GM19025 (cell line): ENCODE data around the gene SLC4A9.
A peak's percentile ranks its signal among the peaks of the same experiment; 100 is the strongest.
"Not testable (repeated sequence)": the region's sequence is repeated elsewhere in the genome, so short reads cannot be mapped to it uniquely, and the experiment has no call there.

ENCODE experiments used
- ATAC-seq: cut with Tn5 transposase; IDR thresholded peaks from one replicate; pipeline ENCODE4 v1.9.1; 2021; ENCODE audit warnings: mild to moderate bottlenecking, low read depth, moderate library complexity; ENCODE audit not compliant: unreplicated experiment

The SLC4A9 gene

DNA sequence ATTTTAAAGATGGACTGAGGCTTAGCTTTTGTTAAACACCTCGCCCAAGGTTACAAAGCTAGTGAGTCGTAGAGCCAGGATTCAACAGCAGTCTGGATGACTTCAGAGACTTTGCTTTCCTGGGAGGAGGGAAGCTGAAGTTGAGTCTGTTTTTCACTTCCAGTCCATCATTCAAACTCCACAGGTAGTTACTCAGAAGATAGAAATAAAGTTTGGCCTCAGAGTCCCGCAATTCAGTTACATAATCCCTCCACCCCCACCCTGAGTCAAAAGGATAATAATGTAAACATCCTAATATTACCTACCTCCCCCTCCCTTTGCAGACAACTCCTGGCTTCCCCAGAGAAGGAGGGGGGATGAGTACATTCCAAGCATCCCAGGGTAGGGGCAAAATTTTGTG is 21.7 kb upstream of the SLC4A9 start:
- no peak for ATAC-seq

DNA sequence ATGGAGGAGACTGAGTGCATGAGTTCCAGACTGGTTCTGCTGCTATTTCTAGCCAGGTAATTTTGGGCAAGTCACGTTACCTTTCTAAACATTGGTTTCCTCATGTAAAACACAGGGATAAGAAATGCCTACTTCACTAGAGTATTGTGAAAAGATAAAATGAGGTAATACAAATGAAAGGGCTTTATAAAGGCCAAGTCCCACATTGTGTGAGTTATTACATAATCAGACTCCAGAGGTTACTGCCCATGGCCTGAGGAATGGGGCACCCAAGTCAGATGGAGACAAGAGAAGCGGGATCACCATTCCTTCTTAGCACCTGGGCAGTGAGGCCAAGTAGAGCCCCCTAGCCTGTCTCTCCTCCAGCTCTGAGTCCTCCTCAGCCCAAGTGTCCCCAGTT is 21.1 kb upstream of the SLC4A9 start:
- no peak for ATAC-seq

DNA sequence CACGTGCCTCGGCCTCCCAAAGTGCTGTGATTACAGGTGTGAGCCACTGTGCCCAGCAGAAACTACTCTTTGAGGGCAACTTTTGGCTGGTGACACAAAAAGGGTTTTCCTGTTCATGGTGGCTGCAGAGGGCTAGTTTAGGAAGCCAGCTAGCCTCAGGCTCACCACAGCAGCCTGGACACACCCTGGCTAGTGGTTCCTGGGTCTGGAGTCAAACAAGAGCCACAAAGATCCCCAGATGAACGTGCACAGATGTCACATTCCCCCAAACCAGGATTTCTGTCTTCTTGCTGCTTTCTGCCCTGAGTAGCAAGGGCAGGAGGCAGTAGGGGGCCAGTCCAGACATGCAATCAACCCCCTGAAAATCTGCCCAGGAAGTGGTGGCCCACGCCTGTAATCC is 20.4 kb upstream of the SLC4A9 start:
- no peak for ATAC-seq

DNA sequence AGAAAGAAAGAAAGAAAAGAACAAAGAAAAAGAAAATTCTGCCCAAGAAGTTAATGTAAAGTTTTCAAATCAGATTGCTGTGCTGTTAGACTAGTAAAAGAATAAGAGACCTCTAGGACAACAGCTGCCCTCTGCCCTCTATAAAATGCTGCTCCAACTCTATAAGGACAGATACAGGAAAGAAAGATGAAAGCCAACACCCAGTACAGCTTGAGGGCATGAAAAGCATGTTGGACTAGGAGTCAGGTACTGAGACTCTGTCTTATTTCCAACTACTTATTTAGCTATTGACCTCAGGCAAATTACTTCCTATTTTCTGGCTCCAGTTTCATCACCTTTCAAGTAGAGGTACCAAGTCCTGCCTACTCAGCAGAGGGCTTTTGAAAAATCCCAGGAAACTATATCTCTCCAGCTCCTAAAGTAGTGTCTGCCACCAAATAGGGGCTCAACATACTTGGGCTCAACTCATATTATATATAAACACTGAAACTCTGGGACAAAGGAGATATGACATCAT is 19.3 kb upstream of the SLC4A9 start:
- ATAC-seq, result no peak

DNA sequence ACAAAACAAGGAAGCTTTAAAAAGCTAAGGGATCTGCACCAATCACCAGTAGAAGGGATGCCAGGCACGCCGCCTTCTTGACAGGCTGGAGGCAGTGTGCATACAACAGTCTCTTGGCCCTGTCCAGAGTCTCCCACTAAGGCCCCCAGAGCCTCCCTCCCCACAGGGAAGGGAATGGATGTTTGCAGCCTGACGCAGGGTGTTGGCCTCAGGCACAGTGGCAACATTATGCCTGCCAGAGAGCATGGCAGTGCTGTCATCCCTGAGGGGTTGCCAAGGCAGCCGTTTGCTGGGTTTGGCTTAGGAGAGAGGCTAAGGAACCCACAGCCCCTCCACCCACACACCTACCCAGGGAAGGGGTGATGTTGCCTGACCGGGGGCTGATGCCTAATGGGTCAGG is 18.4 kb upstream of the SLC4A9 start:
- ATAC-seq, result no peak

DNA sequence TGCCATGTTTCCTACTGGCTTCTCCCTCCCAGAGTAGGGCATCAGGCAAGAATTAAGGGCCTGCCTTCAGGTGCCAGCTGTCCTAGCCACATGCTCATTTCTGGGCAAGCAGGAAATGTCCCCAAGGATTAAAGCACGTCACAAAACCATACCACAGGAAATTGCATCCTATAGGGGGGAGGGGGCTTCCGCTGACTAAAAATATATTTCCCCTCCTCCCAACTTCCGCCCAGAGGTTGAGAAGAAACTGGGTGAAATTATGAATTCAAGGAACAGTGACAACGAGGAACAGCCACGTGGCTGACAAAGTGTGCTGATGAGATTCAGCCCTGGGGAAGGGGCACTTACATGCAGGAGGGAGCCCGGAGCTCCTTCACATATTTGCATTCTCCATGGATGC is 17.7 kb upstream of the SLC4A9 start:
- ATAC-seq, result no peak

DNA sequence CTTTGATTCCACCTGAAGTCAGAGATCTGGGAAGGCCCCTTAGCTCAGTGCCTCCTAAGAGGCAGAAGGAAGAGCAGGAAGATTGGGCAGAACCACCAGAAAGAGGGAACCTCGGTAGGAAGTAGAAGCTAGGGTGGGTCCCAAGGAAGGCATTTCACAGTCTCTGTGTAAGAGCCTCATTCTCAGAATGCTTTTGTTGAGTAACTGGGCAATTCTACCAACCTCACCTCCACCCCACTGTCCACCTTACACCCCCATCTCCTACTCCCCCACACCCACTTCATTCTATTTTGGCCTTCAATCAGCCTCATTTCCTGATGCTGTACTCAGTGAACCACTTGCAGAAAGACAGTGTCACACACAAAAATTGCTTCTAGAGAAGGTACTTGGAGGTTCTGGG is 17.1 kb upstream of the SLC4A9 start:
- no peak for ATAC-seq

DNA sequence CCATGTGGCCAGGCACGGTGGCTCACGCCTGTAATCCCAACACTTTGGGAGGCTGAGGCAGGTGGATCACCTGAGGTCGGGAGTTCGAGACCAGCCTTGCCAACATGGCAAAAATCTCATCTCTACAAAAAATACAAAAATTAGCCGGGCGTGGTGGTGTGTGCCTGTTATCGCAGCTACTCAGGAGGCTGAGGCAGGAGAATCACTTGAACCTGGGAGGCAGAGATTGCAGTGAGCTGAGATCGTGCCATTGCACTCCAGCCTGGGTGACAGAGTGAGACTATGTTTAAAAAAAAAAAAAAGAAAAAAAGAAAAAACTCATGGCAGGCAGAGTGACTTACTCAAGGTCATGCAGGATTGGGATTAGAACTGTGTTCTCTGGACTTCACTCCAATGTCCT is 16.1 kb upstream of the SLC4A9 start:
- ATAC-seq, result not testable (repeated sequence)

DNA sequence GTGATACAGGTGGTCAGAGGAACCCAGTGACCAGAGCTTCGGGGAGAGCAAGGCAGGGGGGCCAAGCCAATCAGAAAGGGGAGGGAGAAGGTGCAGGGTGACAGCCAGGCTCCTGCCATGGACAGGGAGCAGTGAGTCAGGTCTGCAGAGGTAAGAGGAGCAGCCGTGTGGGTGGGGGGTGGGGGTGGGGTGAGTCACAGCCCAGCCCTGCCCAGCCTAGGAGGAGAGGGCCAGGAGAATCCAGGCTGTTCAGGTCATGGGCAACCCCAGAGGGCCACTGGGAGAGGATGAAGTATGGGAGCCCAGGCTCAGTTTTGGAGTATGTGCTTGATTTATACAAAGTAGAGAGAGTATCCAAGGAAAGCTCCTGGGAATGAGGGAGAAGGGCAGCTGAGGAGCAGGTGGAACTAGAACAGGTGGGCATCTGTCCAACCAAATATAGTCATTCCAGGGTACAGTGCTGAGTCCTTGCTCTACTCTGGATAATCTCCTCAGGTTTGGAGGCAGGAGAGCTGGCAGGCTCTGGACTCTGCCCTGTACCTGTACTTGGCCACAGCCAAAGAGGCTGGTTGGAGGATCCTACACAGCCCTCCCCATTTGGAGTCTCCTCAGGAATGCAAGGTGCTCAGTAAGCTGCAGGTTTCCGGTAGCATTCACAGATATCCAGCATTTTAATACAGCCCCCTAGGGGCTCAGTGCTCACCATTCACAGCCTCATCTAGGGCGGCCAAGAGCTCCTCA is 15.1 kb upstream of the SLC4A9 start:
- ATAC-seq, result no peak

DNA sequence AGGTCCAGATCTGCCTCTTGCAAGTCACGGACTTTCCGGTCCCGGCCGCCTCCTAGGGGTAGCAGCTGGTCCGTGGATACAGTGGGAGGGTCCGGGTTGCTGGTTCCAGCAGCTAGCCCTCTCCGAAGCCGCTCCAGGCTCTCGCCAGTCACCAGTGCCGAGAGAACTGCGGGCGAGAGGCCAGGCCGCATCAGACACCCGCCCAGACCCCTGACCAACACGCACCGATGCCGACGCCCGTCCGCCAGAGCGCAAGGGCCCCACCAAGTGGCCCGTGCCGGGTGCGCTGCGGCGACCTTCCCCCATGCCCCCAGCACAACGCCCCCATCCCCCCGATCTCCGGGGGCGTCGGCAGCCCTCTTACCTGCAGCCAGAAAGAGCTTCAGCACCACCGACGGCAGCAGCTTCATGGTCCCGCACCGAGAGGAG is 14.1 kb upstream of the SLC4A9 start:
- ATAC-seq, result peak; percentile 12

DNA sequence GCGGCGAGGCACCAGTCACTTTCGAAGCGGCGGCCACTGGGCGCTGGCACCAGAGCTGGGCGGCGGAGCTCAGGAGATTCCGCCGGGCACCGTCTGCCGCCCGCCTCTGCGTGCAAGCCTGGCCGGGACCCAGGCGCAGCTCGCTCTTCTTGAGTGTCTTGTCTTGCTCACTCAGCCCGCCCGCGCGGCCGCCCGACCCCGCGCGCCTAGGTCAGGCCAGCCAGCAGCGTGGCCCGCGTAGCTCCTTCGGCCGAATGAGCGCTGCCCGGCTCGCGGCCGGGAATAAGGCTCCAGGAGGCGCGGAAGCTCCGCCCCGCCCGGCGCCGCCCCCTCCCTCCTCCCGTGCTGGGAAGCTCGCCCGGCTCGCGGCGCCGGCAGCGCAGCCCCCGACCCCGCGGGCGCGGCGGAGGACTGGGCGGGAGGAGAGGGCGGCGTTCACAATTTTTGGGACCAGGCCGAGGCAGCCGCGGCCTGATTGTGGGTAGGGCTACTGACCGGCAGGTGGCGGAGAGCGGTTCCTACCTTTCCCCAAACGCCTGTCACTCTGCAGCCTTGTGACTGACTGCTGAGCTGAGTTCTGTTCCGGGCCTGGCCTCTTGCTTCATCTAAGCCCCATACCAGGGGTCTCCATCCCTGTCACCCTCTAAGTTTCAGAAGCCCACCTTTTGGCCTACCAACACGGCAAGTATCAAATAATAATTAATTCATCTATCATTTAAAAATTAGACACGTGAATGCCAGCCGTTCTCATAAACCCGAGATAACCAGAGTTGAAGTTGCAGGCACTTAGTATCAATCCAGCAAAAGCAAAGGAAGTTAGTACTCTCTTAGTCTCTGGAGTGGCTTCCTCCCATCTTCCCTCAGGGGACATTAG is 13.4 kb upstream of the SLC4A9 start, which contains the start of gene HBEGF:
HBEGF (minus strand) TSS at position 256 of the 874 bp plus-strand sequence. CDS start 275 bp downstream, outside the sequence.
- ATAC-seq, result peak; percentile 69

DNA sequence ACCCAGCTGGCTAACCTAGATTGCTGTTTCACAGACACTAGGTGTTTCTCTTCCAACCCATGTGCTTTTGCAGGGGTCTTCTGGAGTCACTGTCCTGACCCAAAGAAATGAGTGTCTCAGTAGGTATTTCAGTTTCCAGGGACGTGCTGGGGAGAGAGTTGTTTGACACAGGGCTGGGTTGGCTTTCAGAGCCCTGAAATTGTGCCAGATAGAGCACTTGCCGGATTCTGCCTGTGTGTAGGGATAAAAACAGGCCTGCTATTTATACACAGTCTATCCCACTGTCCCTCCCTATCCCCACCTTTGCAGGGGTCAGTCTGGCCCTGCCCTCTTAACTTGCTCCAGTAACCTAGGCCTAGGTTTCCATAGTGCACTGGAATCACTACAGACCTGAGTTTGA is 12.6 kb upstream of the SLC4A9 start:
- ATAC-seq, result no peak

DNA sequence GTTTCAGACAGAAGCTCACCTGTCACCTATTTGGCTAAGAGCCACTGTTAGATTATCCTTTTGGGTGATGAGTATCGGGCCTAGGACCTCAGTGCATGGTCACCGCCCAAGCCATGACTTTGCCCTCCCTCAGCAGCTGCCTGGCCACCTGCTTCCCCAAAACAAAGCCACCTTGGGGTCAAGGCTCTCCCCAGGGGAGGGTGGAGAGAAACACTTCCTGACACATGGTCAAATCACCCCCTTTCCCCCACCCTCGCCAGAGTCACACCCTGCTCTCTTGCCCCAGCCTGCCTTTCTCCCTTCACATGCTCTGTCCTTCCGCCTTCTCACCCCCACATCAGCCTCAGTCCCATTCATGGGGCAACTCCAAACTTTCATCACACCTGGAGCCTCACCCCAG is 11.9 kb upstream of the SLC4A9 start:
- no peak for ATAC-seq

DNA sequence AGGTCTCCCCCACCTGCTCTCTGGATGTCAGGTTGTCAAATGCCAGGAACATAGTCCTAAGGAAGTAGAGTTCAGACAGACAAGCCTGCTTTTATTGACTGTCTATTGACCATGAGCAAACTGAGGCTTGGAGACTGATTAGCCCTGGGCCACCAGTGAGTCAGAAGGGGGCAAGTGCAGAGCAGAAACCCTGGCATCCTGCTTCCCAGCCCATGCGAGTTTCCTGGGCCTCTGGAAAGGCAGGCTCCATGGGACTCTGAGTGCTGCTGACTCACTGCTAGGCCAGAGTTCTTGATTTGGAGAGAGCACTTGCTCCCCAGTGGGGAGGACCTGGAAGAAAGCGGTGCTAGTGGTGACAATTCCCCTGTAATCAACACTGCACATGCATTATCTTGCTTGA is 10.8 kb upstream of the SLC4A9 start:
- no peak for ATAC-seq

DNA sequence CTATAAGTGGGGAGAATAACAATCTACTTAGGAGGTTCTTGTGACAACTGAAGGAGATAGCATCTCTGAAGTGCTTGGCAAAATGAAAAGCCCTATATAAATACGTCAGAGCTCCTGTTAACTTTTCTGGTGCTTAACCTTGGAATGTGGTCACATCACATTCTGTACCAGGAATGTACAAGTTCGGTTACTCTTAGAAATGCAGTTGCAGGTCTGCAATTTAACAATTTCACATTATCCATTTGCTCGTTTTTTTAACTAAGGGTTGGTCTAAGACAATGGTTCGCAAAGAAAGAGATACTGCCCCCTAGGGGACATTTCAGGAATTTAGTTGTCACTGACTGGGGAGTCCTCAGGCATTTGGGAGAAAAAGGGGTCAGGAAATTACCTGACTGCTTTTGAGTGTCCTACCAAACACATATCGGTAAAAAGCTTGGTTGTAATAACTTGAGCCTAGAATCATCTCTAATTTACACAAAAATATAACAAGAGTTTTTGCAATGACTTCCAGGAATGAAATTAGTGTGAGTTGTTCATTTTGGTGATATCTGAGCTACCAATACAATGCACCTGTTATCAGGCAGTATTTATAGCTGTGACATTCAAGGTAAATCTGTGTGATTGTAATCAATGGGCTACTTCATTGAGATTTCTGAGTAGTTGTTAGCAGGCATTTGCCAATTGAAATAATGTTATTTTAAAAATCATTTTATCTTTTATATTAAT is 8.2 kb upstream of the SLC4A9 start:
- peak; percentile 56 for ATAC-seq

DNA sequence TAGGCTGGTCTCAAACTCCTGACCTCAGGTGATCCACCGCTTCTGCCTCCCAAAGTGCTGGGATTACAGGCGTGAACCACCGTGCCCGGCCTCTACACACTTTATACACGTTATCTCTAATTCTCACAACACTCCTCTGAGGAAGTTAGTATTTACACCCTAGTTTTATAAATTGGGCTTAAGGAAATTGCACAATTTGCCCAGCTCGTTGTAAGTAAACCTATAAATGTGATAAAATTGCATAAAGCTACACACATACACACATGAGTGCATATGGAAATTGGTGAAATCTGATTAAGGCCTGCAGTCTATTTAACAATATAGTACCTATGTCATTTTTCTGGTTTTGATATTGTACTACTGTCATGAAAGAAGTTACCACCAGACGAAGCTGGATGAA is 4.4 kb upstream of the SLC4A9 start:
- ATAC-seq, result no peak

DNA sequence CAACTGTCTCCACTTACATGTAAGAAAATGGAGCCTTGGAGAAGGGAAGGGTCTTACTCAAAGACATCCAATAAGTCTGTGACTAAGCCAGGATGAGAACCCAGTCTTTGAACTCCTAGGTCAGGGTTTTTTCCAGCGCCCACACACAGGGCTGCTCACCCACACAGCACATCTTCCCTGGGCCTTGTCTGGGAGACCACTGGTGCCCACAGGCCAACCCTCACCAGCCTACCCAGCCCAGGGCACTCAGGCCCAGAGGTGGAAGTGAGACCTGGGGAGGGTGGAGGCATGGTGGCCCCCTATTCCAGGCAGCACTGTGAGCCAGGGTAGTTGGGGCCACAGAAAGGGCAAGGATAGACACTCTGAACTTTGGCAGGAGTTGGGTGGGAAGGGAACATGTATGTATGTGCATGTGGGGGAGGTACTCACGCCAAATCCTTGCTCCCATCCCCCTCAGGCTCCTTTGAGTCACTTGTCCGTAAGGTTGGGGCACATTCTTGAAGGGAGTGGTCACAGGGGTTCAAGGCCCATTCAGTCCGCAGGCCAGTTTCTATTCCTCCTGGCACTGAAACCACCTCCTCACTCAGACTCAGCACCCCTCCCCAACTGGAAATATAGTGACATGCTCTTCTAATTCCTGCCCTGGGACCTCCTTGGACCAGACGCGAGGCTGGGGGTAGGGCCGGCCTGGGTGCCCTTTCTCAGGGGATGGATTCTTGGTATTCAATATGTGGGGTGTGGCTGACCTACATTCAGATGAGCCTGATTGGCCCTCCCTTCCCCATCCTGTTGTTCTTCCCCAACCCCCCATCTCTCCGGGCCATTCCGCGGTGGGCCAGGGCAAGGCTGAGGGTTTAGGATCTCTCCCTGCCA is 2.9 kb upstream of the SLC4A9 start:
- ATAC-seq, result no peak

DNA sequence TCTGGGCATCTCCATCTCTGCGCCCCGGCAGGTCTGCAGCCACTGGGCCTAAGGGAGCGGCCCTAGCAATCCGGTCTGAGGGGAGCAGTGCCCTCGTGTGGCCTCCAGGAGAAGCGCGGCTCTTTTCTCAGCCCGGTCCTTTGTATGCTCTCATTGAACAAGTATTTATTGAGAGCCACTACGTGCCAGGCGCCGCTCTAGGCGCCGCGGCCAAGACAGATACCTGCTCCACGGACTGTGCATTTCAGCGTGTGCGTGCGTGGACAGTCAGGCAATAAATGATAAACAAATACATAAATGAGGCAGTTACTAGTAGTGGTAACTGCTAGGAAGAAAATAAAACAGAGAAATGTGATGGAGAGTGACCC is 2.3 kb upstream of the SLC4A9 start:
- ATAC-seq, result peak; percentile 92

DNA sequence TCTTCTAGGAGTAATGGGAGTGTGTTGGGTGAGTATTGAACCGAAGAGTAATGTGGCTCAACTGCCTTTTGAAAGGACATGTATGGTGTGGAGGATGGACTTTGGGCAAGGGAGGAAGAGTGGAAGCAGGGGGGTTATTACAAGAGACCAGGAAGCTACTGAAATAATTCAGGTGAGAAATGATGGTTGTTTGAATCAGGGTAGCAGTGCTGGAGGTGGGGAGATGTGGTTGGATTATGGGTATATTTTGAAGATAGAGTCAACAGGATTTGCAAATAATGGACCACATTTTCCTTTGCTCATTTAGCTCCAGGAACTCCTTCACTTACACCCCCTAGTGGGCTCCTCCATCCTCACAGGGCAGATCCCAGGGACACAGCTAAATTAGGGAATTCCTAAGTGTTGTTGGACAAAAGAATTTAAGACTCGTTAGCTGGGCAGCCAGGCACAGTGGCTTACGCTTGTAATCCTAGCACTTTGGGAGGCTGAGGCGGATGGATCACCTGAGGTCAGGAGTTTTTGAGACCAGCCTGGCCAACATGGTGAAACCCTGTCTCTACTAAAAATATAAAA is 1.2 kb upstream of the SLC4A9 start:
- no peak for ATAC-seq
